Sigmoid colon (tissue), 3 donors: ENCODE measurements around the gene ADAM10.

ENCODE experiments used
- CTCF ChIP-seq, 4 experiments: fragments of 450-650 bp in 3 of 4; fragments of 200-600 bp in 1 of 4; IDR thresholded peaks; one replicate each; pipeline ENCODE4 v1.5.1; 2016 to 2019; ENCODE audit warnings: antibody characterized with exemption in 4 of 4, mild to moderate bottlenecking in 3 of 4, moderate library complexity in 2 of 4
- POLR2A ChIP-seq, 2 donors: fragments of 450-650 bp; IDR thresholded peaks; one replicate each; pipeline ENCODE4 v1.6.1; 2016; ENCODE audit warnings: antibody characterized with exemption in 2 of 2, mild to moderate bottlenecking in 2 of 2, moderate library complexity in 2 of 2

GRCh38 chr15:58568157-58568571, 181.3 kb downstream of the ADAM10 start:
- TF ChIP-seq CTCF (IDR thresholded peaks at IDR 0.05) (no peak), POLR2A (IDR thresholded peaks at IDR 0.05) (no peak)
